B cell (primary cell): Measurements from ENCODE around the gene COX6A2. TPM values are rescaled to one million over a fixed set of nuclear protein-coding genes. Genes with fewer than 3 reads are reported as not detected.

Source experiments
- ATAC-seq: fragments of 200-7000 bp; cut with Tn5 transposase; one replicate; pipeline ENCODE4 v1.10.0; 2021; ENCODE audit warnings: low read depth, mild to moderate bottlenecking, moderate number of reproducible peaks, moderate library complexity
- CTCF ChIA-PET: fragments of 350-600 bp; sonication (Branson Sonifier 250); formaldehyde crosslinking; loops from one replicate; lab custom pipeline; 2021; ENCODE audit warnings: antibody characterized with exemption, inconsistent platforms; lab: Charles Lee
- POLR2A ChIA-PET: fragments of 350-600 bp; sonication (Branson Sonifier 250); formaldehyde crosslinking; loops from one replicate; lab custom pipeline; 2021; ENCODE audit warnings: antibody characterized with exemption; lab: Charles Lee
- DNase-seq: peaks from one replicate; pipeline ENCODE4 v3.0.0; 2013
- H2AFZ ChIP-seq: 2 replicates; pipeline ENCODE4 v1.6.1; 2012; ENCODE audit warnings: mild to moderate bottlenecking, low read depth, low read length; ENCODE audit not compliant: insufficient read depth, poor library complexity, severe bottlenecking
- H3K27ac ChIP-seq, 2 donors: 1 replicate in 1 of 2; 2 replicates in 1 of 2; pipeline ENCODE4 v1.5.1; 2012 to 2013; ENCODE audit warnings: low read length in 2 of 2, mild to moderate bottlenecking in 2 of 2, moderate library complexity in 1 of 2
- H3K27me3 ChIP-seq, 4 experiments: fragments of 200-600 bp in 1 of 4; sonication (generic) in 1 of 4; replicated peaks in 1 of 4; 1 replicate in 2 of 4; 2 replicates in 2 of 4; pipeline versions ENCODE4 v1.6.1 to v1.7.0; 2013 to 2016; ENCODE audit warnings: low read length in 3 of 4, mild to moderate bottlenecking in 2 of 4, mixed read lengths in 1 of 4, moderate library complexity in 1 of 4; ENCODE audit not compliant: insufficient read depth in 4 of 4, control insufficient read depth in 3 of 4; ENCODE audit errors: control extremely low read depth in 1 of 4
- H3K36me3 ChIP-seq, 2 experiments: replicated peaks in 1 of 2; 1 replicate in 1 of 2; 2 replicates in 1 of 2; pipeline versions ENCODE4 v1.6.1 to v1.7.1; 2013; ENCODE audit warnings: low read length in 1 of 2; ENCODE audit not compliant: insufficient read depth in 2 of 2, control insufficient read depth in 1 of 2; ENCODE audit errors: control extremely low read depth in 1 of 2, extremely low read depth in 1 of 2
- H3K4me1 ChIP-seq, 2 donors: fragments of 200-600 bp in 1 of 2; sonication (generic) in 1 of 2; 1 replicate in 1 of 2; 2 replicates in 1 of 2; pipeline versions ENCODE4 v1.5.1 to v1.6.1; 2013 to 2017; ENCODE audit warnings: low read length in 2 of 2; ENCODE audit not compliant: control insufficient read depth in 2 of 2, insufficient read depth in 2 of 2
- H3K4me2 ChIP-seq: replicated peaks from 2 replicates; pipeline ENCODE3; 2012; ENCODE audit warnings: mild to moderate bottlenecking, low read depth, low read length; ENCODE audit not compliant: poor library complexity, severe bottlenecking
- H3K4me3 ChIP-seq, 5 experiments: fragments of 200-600 bp in 1 of 5; sonication (generic) in 1 of 5; 1 replicate in 3 of 5; 2 replicates in 2 of 5; pipeline versions ENCODE4 v1.5.1 to v1.7.0; 2011 to 2016; ENCODE audit warnings: low read length in 4 of 5, mild to moderate bottlenecking in 4 of 5, low read depth in 2 of 5, control low read depth in 1 of 5, moderate library complexity in 1 of 5; ENCODE audit not compliant: insufficient read depth in 1 of 5; ENCODE audit errors: control extremely low read depth in 1 of 5, extremely low read depth in 1 of 5
- H3K79me2 ChIP-seq: fragments of 200-600 bp; sonication (generic); one replicate; pipeline ENCODE4 v1.6.0; 2016; ENCODE audit warnings: low read length; ENCODE audit not compliant: control insufficient read depth, insufficient read depth
- H3K9ac ChIP-seq: fragments of 200-600 bp; sonication (generic); 2 replicates; pipeline ENCODE4 v1.6.1; 2017; ENCODE audit warnings: mild to moderate bottlenecking, low read length, moderate library complexity
- H3K9me3 ChIP-seq, 3 donors: one replicate each; pipeline versions ENCODE4 v1.6.1 to v1.7.1; 2013; ENCODE audit warnings: low read length in 2 of 3; ENCODE audit not compliant: control insufficient read depth in 2 of 3, insufficient read depth in 1 of 3; ENCODE audit errors: control extremely low read depth in 1 of 3
- H4K20me1 ChIP-seq: 2 replicates; pipeline ENCODE4 v1.6.0; 2012; ENCODE audit warnings: mild to moderate bottlenecking, low read length; ENCODE audit not compliant: insufficient read depth, control insufficient read depth, poor library complexity, severe bottlenecking
- H3K27ac Mint-ChIP-seq: one replicate; pipeline ENCODE4 v1.8.0; 2021; ENCODE audit warnings: mixed read lengths
- H3K27me3 Mint-ChIP-seq: one replicate; pipeline ENCODE4 v1.8.0; 2021; ENCODE audit warnings: mixed read lengths
- H3K4me1 Mint-ChIP-seq: one replicate; pipeline ENCODE4 v1.8.0; 2021; ENCODE audit warnings: mixed read lengths
- H3K4me3 Mint-ChIP-seq: one replicate; pipeline ENCODE4 v1.8.0; 2021; ENCODE audit warnings: mixed read lengths
- H3K9me3 Mint-ChIP-seq: one replicate; pipeline ENCODE4 v1.8.0; 2022; ENCODE audit warnings: mixed read lengths; ENCODE audit not compliant: insufficient read depth
- EZH2 ChIP-seq: IDR thresholded peaks from 2 replicates; pipeline ENCODE4 v1.6.1; 2012; ENCODE audit warnings: borderline replicate concordance, low read depth, mild to moderate bottlenecking, moderate library complexity, low read length; ENCODE audit not compliant: insufficient read depth, poor library complexity, severe bottlenecking
- WGBS: methylation state at CpG from one replicate; pipeline ENCODE4 v1.1.5; 2013; ENCODE audit warnings: missing lambda C conversion rate; ENCODE audit not compliant: insufficient coverage; 5-methylcytosine and 5-hydroxymethylcytosine counted together
- intact Hi-C: fragments of 100-400 bp; cut with micrococcal nuclease; formaldehyde crosslinking; loops from one replicate; pipeline ENCODE4 v1.10.0; 2022
- polyA plus RNA-seq: library from polyadenylated mRNA; depleted of rRNA; stranded (reverse); fragments of >200 nt; gene quantifications from 2 replicates; pipeline ENCODE4 v1.2.3, GENCODE V29; 2012
- total RNA-seq, 2 donors: library from RNA; stranded (reverse); fragments of 120-200 nt in 1 of 2; gene quantifications; 1 replicate in 1 of 2; 2 replicates in 1 of 2; pipeline versions ENCODE4 v1.2.3 to v1.2.4, GENCODE V29; 2013 to 2022
- TF ChIP-seq, protein P1 (sequence below): fragments of 200-600 bp; IDR thresholded peaks from one replicate; pipeline ENCODE4 v1.8.0; 2022; ENCODE audit warnings: antibody characterized with exemption, mild to moderate bottlenecking

The COX6A2 gene
- total and polyA plus RNA-seq, 2 donors (not counting 1 experiment from before 2014, with no cell fraction given), result not detected

- POLR2A ChIA-PET, result interaction anchor here (0.9 kb wide), 1 partner anchor 851 kb away, joined by 3 read pairs; no protein-coding TSS in a partner anchor
- no peaks in the 10 kb centered on the region for H3K79me2 ChIP-seq
- CTCF ChIA-PET, result interaction anchor here (1.2 to 1.6 kb wide), 2 partner anchors 9 to 287 kb away, joined by 3 to 6 read pairs; no protein-coding TSS in a partner anchor
- H3K9me3 ChIP-seq, result peaks cover 0 to 9% (median 0%) of the 10 kb centered on the region in 3 donors
- no peak overlapping the region for H3K4me2 ChIP-seq
- TF ChIP-seq EZH2, result no peak
- TF ChIP-seq, protein P1, sequence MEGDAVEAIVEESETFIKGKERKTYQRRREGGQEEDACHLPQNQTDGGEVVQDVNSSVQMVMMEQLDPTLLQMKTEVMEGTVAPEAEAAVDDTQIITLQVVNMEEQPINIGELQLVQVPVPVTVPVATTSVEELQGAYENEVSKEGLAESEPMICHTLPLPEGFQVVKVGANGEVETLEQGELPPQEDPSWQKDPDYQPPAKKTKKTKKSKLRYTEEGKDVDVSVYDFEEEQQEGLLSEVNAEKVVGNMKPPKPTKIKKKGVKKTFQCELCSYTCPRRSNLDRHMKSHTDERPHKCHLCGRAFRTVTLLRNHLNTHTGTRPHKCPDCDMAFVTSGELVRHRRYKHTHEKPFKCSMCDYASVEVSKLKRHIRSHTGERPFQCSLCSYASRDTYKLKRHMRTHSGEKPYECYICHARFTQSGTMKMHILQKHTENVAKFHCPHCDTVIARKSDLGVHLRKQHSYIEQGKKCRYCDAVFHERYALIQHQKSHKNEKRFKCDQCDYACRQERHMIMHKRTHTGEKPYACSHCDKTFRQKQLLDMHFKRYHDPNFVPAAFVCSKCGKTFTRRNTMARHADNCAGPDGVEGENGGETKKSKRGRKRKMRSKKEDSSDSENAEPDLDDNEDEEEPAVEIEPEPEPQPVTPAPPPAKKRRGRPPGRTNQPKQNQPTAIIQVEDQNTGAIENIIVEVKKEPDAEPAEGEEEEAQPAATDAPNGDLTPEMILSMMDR, result no peak
- H3K36me3 ChIP-seq, result no peaks in the 10 kb centered on the region
- no peak overlapping the region for H2AFZ ChIP-seq
- Mint-ChIP-seq H3K4me3 (no peak overlapping the region), H3K4me1 (peaks cover 2% of the 10 kb centered on the region), H3K27ac (no peak overlapping the region), H3K9me3 (no peaks in the 10 kb centered on the region), H3K27me3 (peaks cover 9% of the 10 kb centered on the region)
- H3K4me1 ChIP-seq, result peaks cover 3 to 7% of the 10 kb centered on the region in 2 donors
- no peaks in the 10 kb centered on the region for H3K27me3 ChIP-seq
- intact Hi-C loops, result no loop called here
- H3K4me3 ChIP-seq, result no peak overlapping the region
- no peak overlapping the region for H3K27ac ChIP-seq
- H3K9ac ChIP-seq, result no peak overlapping the region
- no peaks in the 10 kb centered on the region for H4K20me1 ChIP-seq
- no CpG with 5 or more reads among the region's 1 CpG for WGBS
- no peak for ATAC-seq
- DNase-seq, result no peak
Measured at GRCh38 chr16:31429314-31429713, 1.2 kb upstream of the COX6A2 start.

DNA sequence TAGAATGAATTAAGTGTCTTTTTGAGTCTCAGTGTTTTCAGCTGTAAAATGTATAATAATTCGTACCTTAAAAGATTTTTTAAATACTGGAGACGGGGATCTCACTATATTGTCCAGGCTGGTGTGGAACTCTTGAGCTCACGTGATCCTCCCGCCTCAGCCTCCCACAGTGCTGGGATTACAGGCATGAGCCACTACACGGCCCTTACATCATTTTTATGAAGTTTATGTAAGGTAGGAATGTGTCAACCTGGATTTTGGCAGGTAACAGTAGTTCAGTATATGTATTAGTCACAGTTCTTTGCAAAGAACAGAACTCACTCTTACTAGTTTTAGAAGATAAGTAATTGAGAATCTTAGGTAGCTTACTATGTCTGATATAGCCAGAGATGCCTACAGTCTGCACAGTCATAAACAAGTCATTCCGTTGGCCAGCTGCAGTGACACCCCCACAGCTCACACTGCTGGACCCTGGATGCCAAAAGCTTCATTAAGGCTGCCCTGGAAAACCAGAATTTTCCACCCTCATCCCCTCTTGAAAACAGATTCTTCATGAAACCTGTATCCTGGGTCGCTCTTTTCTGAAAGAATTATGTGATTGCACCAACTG is 583 bp upstream of the COX6A2 start:
- 100% methylated on average over 2 of the region's 7 CpGs for WGBS
- no peak for ATAC-seq
- Mint-ChIP-seq H3K4me3 (no peak overlapping the region), H3K9me3 (no peaks in the 10 kb centered on the region), H3K4me1 (peaks cover 2% of the 10 kb centered on the region), H3K27me3 (peaks cover 12% of the 10 kb centered on the region), H3K27ac (no peak overlapping the region)
- H3K4me2 ChIP-seq, result no peak overlapping the region
- H2AFZ ChIP-seq, result no peak overlapping the region
- no peak for DNase-seq
- peaks cover 0 to 9% (median 0%) of the 10 kb centered on the region in 3 donors for H3K9me3 ChIP-seq
- H3K4me3 ChIP-seq, result no peak overlapping the region
- TF ChIP-seq EZH2, result no peak
- TF ChIP-seq, protein P1, result no peak
- intact Hi-C loops, result no loop called here
- H3K27me3 ChIP-seq, result no peaks in the 10 kb centered on the region
- H3K4me1 ChIP-seq, result peaks cover 3 to 7% of the 10 kb centered on the region in 2 donors
- H3K79me2 ChIP-seq, result no peaks in the 10 kb centered on the region
- POLR2A ChIA-PET, result no interaction called here
- H3K36me3 ChIP-seq, result no peaks in the 10 kb centered on the region
- H3K27ac ChIP-seq, result no peak overlapping the region
- CTCF ChIA-PET, result interaction anchor here (1.2 to 1.6 kb wide), 2 partner anchors 10 to 287 kb away, joined by 3 to 6 read pairs; no protein-coding TSS in a partner anchor
- no peaks in the 10 kb centered on the region for H4K20me1 ChIP-seq
- no peak overlapping the region for H3K9ac ChIP-seq
